ENCODE measurements around the gene MRPS14. TPM values are rescaled to one million over a fixed set of nuclear protein-coding genes. Genes with fewer than 3 reads are reported as not detected.
"Not testable (repeated sequence)": the region's sequence is repeated elsewhere in the genome, so short reads cannot be mapped to it uniquely, and the experiment has no call there.

MRPS14 gene
- total RNA-seq, 4 donors from 2014 or later, result 17.9 to 31.1 (median 26.1) TPM

DNA sequence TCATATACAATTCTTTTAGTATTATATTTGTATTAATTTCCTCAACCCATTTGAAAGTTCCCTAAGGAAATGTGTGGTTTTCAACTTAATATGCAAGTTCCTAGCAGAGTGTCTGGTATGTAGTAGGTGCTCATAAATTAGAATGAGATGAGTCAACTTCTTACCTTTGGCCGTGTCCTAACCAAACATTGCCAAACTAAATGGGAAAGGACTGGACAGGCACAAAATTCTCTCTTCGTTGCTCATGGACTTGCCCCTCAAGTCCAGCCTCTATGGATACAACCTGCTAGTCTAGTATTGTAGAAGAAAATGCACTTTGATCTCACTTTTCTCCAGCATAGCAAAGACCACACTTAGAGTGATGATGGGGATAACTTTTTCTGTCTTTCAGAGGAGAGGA lies 11.6 kb upstream of the MRPS14 start:
- Histone ChIP-seq H3K27ac (replicated peaks in 1 of 4) (no peak overlapping the region), H3K4me1 (peaks cover 0 to 3% (median 0%) of the 10 kb centered on the region in 4 donors), H3K4me3 (no peak overlapping the region), H3K9me3 (no peaks in the 10 kb centered on the region), H3K36me3 (no peaks in the 10 kb centered on the region), H3K27me3 (no peaks in the 10 kb centered on the region)
- TF ChIP-seq, protein P1, sequence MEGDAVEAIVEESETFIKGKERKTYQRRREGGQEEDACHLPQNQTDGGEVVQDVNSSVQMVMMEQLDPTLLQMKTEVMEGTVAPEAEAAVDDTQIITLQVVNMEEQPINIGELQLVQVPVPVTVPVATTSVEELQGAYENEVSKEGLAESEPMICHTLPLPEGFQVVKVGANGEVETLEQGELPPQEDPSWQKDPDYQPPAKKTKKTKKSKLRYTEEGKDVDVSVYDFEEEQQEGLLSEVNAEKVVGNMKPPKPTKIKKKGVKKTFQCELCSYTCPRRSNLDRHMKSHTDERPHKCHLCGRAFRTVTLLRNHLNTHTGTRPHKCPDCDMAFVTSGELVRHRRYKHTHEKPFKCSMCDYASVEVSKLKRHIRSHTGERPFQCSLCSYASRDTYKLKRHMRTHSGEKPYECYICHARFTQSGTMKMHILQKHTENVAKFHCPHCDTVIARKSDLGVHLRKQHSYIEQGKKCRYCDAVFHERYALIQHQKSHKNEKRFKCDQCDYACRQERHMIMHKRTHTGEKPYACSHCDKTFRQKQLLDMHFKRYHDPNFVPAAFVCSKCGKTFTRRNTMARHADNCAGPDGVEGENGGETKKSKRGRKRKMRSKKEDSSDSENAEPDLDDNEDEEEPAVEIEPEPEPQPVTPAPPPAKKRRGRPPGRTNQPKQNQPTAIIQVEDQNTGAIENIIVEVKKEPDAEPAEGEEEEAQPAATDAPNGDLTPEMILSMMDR (IDR thresholded peaks at IDR 0.05), result no peak
- no peak for TF ChIP-seq POLR2AphosphoS5 (IDR thresholded peaks at IDR 0.05)
- no peak for DNase-seq (ENCODE audit: extremely low spot score)
- intact Hi-C loops (cut with DNase I), result loop anchor here (5.0 kb wide), 1 partner anchor 93 kb away; no protein-coding TSS in a partner anchor
- WGBS, result 81% methylated on average over 2 of the region's 2 CpGs

DNA sequence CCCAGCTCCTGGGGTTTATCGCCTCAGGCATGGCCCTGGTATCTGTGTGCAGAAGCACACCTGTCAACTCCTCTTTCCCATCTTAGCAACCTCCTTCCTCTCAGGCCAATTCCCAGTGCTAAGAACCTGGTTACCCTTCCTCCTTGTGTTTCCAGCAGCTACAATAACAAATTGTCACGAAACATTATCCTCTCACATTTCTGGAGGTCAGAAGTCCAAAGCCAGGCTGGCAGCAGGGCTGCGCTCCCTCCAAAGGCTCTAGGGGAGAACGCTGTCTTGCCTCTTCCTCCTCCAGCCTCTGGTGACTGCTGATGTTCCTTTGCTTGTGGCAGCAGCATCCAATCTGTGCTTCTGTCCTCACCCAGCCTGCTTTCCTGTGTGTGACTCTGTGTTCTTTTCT lies 10.7 kb upstream of the MRPS14 start:
- intact Hi-C loops (cut with DNase I), result loop anchor here (5.0 kb wide), 1 partner anchor 93 kb away; no protein-coding TSS in a partner anchor
- TF ChIP-seq POLR2AphosphoS5 (IDR thresholded peaks at IDR 0.05) (no peak), POLR2A (IDR thresholded peaks at IDR 0.05; ENCODE audit: low read depth) (no peak), EP300 (IDR thresholded peaks at IDR 0.05) (no peak)
- TF ChIP-seq, protein P1 (IDR thresholded peaks at IDR 0.05), result no peak
- 92% methylated on average over 4 of the region's 4 CpGs for WGBS

DNA sequence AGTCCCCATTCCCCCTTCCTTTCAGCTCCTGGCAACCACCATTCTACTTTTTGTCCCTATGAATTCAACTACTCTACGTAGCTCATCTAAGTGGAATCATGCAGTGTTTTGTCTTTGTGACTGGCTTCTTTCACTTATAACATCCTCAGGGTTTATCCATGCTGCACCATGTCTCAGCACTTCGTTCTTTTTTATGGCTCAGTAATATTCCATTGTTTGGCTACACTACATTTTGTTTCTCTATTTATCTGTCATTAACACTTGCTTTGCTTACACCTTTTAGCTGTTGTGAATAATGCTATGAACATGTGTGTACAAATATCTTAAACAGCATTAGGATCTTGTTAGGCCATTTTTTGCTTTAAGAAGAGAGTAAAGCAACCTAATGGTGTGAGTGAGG lies 1.5 kb upstream of the MRPS14 start:
- Histone ChIP-seq H3K9me3 (no peaks in the 10 kb centered on the region), H3K4me3 (no peak overlapping the region), H3K27ac (replicated peaks in 1 of 4) (no peak overlapping the region), H3K4me1 (peaks cover 5 to 29% (median 15%) of the 10 kb centered on the region in 4 donors), H3K36me3 (peaks cover 0 to 6% (median 0%) of the 10 kb centered on the region in 4 donors), H3K27me3 (no peaks in the 10 kb centered on the region)
- intact Hi-C loops (cut with DNase I), result no loop called here
- no peak for TF ChIP-seq EP300 (IDR thresholded peaks at IDR 0.05)
- no peak for TF ChIP-seq POLR2AphosphoS5 (IDR thresholded peaks at IDR 0.05)
- no peak for TF ChIP-seq POLR2A (IDR thresholded peaks at IDR 0.05; ENCODE audit: low read depth)
- DNase-seq (ENCODE audit: extremely low spot score), result no peak
- WGBS, result 94% methylated on average over 2 of the region's 2 CpGs

More for the DNA sequence above, 10.7 kb upstream of the MRPS14 start:
- Histone ChIP-seq H3K9me3 (no peaks in the 10 kb centered on the region), H3K4me3 (no peak overlapping the region), H3K27me3 (no peaks in the 10 kb centered on the region), H3K36me3 (no peaks in the 10 kb centered on the region), H3K4me1 (peaks cover 0 to 10% (median 3%) of the 10 kb centered on the region in 4 donors), H3K27ac (replicated peaks in 1 of 4) (no peak overlapping the region)
- DNase-seq (ENCODE audit: extremely low spot score), result no peak

DNA sequence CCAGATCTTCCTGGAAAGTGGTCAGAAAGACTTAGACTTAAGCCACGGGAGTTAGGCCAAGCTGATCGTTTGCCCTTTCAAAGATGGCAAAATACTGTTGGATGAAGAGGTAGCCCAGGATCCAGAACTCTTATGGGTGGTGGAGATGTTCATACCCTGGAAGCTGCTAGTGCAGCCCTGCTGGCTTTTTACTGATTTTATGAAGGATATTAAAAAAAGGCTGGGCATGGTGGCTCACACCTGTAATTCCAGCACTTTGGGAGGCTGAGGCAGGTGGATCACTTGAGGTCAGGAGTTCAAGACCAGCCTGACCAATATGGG lies 657 bp upstream of the MRPS14 start:
- H3K36me3 ChIP-seq, result peaks cover 0 to 12% (median 5%) of the 10 kb centered on the region in 4 donors
- peaks cover 5 to 23% (median 13%) of the 10 kb centered on the region in 4 donors for H3K4me1 ChIP-seq
- DNase-seq (ENCODE audit: extremely low spot score); H3K9me3 ChIP-seq; intact Hi-C loops (cut with DNase I); H3K27me3 ChIP-seq: not testable (repeated sequence)
- H3K27ac ChIP-seq (replicated peaks in 1 of 4), result peak overlapping the region; percentile 74 to 89 (median 84)
- WGBS, result 80% methylated on average over 2 of the region's 2 CpGs
- H3K4me3 ChIP-seq, result peak overlapping the region; percentile 68 to 94 (median 87)

DNA sequence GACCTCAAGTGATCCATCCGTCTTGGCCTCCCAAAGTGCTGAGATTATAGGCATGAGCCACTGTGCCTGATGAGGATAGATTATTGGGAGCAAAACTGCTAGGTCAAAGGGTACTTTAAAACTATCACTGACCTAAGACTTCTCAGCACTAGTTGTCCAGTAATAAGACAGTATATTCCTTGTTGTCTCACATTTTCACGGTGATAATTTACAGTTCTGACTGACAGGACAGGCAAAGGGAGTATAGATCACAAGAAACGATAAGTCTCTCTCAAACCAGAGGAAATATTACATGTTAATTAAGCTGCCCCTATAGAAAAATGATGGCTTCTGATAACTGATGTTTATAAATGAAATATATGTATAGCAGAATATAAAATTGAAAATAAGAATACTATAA lies 3.7 kb downstream of the MRPS14 start:
- Histone ChIP-seq H3K27me3 (no peaks in the 10 kb centered on the region), H3K9me3 (no peaks in the 10 kb centered on the region), H3K4me3 (no peak overlapping the region), H3K36me3 (peaks cover 15 to 54% (median 47%) of the 10 kb centered on the region in 4 donors), H3K4me1 (peaks cover 5 to 23% (median 15%) of the 10 kb centered on the region in 4 donors), H3K27ac (replicated peaks in 1 of 4) (no peak overlapping the region)
- no peak for DNase-seq (ENCODE audit: extremely low spot score)
- 84% methylated on average over 3 of the region's 3 CpGs for WGBS
- TF ChIP-seq, protein P1 (IDR thresholded peaks at IDR 0.05), result no peak
- no peak for TF ChIP-seq POLR2A (IDR thresholded peaks at IDR 0.05; ENCODE audit: low read depth)
- TF ChIP-seq EP300 (IDR thresholded peaks at IDR 0.05), result no peak
- TF ChIP-seq POLR2AphosphoS5 (IDR thresholded peaks at IDR 0.05), result no peak
- intact Hi-C loops (cut with DNase I), result no loop called here

DNA sequence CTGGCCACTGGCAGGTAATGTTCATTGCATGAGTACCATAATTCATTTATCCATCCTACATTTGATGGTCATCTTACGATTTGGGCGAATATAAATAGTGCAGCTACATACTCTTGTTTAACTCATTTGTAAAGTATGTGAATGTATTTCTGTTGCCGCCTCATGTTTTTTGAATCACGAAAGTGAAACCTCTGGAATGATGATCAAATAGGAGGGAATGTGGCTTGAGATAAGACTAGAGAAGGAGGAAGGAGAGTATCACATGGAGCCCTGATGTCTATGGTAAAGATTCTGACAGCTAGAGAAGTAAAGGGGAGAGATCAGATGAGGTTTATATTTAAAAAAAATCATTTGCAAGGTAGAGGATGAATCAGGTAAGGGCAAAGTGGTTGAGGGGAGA lies 8.0 kb downstream of the MRPS14 start:
- 86% methylated on average over 4 of the region's 4 CpGs for WGBS
- intact Hi-C loops (cut with DNase I), result no loop called here
- DNase-seq (ENCODE audit: extremely low spot score), result no peak
- Histone ChIP-seq H3K4me3 (no peak overlapping the region), H3K27me3 (no peaks in the 10 kb centered on the region), H3K4me1 (peaks cover 0 to 4% (median 0%) of the 10 kb centered on the region in 4 donors), H3K27ac (replicated peaks in 1 of 4) (no peak overlapping the region), H3K36me3 (peaks cover 39 to 93% (median 88%) of the 10 kb centered on the region in 4 donors), H3K9me3 (no peaks in the 10 kb centered on the region)
- TF ChIP-seq EP300 (IDR thresholded peaks at IDR 0.05) (no peak), POLR2A (IDR thresholded peaks at IDR 0.05; ENCODE audit: low read depth) (no peak), POLR2AphosphoS5 (IDR thresholded peaks at IDR 0.05) (no peak)
- TF ChIP-seq, protein P1 (IDR thresholded peaks at IDR 0.05), result no peak

Measured in esophagus muscularis mucosa (tissue), 4 donors.